ENCODE results near the gene MPST. TPM values are rescaled to one million over a fixed set of nuclear protein-coding genes. Genes with fewer than 3 reads are reported as not detected.

MPST gene
- total RNA-seq, 4 donors from 2014 or later: 128 to 498 (median 394) TPM

DNA sequence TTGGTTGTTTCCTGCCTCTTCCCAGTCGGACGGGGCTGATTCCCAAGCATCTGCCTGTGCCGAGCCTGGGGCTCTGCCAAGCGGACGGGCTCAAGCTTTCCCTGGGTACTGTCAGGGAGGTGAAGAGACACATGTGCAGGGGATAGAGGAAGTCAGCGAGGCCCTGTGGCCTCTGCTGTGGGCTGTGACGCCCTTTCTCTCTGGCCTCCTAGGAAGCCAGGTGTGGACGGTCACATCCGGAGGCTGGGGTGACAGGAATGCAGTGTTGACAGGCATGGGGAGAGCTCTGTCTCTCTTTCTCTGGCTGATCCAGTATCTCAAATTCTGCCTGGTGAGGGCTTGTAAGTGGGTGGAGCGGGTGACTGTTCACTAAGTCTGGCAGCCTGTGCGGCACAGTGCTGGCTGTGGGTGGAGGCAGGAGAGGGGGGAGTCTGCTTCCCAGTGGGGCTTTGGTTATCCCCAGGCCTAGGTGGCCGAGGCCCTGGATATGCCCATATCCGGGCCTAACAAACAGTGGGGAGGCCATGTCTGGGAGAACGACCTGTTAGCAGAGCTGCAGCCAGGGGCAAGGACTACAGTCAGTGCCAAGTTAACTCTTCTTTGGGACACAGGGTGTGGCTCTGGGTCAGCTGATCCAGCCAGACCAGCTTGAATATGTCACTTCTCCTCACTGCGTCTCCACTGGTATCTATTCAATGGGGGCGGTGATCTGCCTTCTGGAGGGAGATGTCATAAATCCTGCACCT lies 33.9 kb downstream of the MPST start:
- H3K4me3 ChIP-seq: no peak overlapping the region
- H3K27me3 ChIP-seq: no peaks in the 10 kb centered on the region
- TF ChIP-seq POLR2A (IDR thresholded peaks at IDR 0.05): no peak
- no peak for TF ChIP-seq CTCF (IDR thresholded peaks at IDR 0.05)
- peak overlapping the region in 1 of 4 donors; percentile 25 for H3K27ac ChIP-seq
- H3K4me1 ChIP-seq: peaks cover 6 to 32% (median 7%) of the 10 kb centered on the region in 4 donors
- H3K9me3 ChIP-seq: no peaks in the 10 kb centered on the region
- no peak for DNase-seq
- H3K36me3 ChIP-seq: peaks cover 0 to 17% (median 0%) of the 10 kb centered on the region in 3 donors

- Histone ChIP-seq H3K9me3 (no peaks in the 10 kb centered on the region), H3K36me3 (peaks cover 0 to 17% (median 0%) of the 10 kb centered on the region in 3 donors), H3K4me1 (peaks cover 6 to 32% (median 7%) of the 10 kb centered on the region in 4 donors), H3K27me3 (no peaks in the 10 kb centered on the region), H3K4me3 (no peak overlapping the region), H3K27ac (peak overlapping the region in 1 of 4 donors; percentile 25)
- DNase-seq: no peak
- TF ChIP-seq CTCF (IDR thresholded peaks at IDR 0.05) (no peak), POLR2A (IDR thresholded peaks at IDR 0.05) (no peak)
These were observed 34.5 kb downstream of the MPST start for GRCh38 chr22:37054056-37054395.

DNA sequence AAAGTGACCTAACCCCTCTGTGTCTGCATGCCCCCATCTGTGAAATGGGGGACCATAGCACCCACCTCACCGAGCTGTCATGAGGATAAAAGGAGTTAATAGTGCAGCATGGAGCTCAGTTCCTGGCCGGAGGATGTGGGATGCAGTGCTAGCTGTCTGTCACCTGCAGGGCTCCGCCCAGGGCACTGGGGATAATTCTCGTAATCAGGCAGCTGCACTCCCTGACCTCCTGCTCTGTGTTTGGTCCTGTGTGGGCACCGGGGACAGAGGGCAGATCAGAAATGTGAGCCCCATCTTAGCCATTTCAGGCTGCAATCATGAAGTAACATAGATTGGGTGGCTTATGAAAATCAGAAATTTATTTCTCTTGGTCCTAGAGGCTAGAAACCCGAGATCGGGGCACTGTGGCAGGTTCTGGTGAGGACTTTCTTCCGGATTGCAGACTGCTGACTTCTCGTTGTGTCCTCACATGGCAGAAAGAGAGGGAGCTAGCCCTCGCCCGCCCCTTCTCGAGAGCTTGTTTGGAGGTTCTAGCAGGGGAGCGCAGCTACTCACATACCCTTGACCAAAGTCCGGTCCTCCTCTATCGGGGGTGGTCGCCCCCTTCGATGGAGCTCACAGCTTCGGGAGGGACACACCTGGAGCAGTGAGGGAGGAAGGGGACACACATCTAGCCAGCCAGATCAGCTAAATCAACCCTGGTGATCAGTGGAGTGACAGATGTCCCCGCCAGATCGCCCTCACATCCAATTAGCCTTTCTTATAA lies 35.2 kb downstream of the MPST start:
- H3K4me3 ChIP-seq: no peak overlapping the region
- no peaks in the 10 kb centered on the region for H3K9me3 ChIP-seq
- DNase-seq: no peak
- peaks cover 0 to 17% (median 0%) of the 10 kb centered on the region in 3 donors for H3K36me3 ChIP-seq
- TF ChIP-seq CTCF (IDR thresholded peaks at IDR 0.05): no peak
- TF ChIP-seq POLR2A (IDR thresholded peaks at IDR 0.05): no peak
- no peaks in the 10 kb centered on the region for H3K27me3 ChIP-seq
- H3K27ac ChIP-seq: no peak overlapping the region
- H3K4me1 ChIP-seq: peaks cover 6 to 32% (median 7%) of the 10 kb centered on the region in 4 donors

GRCh38 chr22:37056246-37056645 lies 36.7 kb downstream of the MPST start:
- Histone ChIP-seq H3K9me3 (no peaks in the 10 kb centered on the region), H3K27ac (no peak overlapping the region), H3K4me3 (no peak overlapping the region), H3K4me1 (peaks cover 1 to 25% (median 7%) of the 10 kb centered on the region in 4 donors), H3K27me3 (no peaks in the 10 kb centered on the region), H3K36me3 (peaks cover 0 to 17% (median 0%) of the 10 kb centered on the region in 3 donors)
- DNase-seq: no peak
- TF ChIP-seq CTCF (IDR thresholded peaks at IDR 0.05) (no peak), POLR2A (IDR thresholded peaks at IDR 0.05) (no peak)

- no peak overlapping the region for H3K4me3 ChIP-seq
- H3K27ac ChIP-seq: no peak overlapping the region
- H3K27me3 ChIP-seq: no peaks in the 10 kb centered on the region
- H3K4me1 ChIP-seq: peaks cover 0 to 15% (median 3%) of the 10 kb centered on the region in 4 donors
- no peak for TF ChIP-seq POLR2A (IDR thresholded peaks at IDR 0.05)
- TF ChIP-seq CTCF (IDR thresholded peaks at IDR 0.05): no peak
- peaks cover 0 to 17% (median 0%) of the 10 kb centered on the region in 3 donors for H3K36me3 ChIP-seq
- no peak for DNase-seq
- no peaks in the 10 kb centered on the region for H3K9me3 ChIP-seq
These were observed 37.7 kb downstream of the MPST start for GRCh38 chr22:37057226-37057625.
